Loucy (cell line): Measurements from ENCODE around the gene KPNA4.

Source experiments
- EZH2phosphoT487 ChIP-seq: fragments of 200-600 bp; IDR thresholded peaks from 2 replicates; pipeline ENCODE4 v1.6.1; 2018; ENCODE audit warnings: antibody characterized with exemption, mild to moderate bottlenecking, moderate library complexity, borderline replicate concordance
- TF ChIP-seq, protein P1 (sequence below): fragments of 200-600 bp; sonication (generic); conservative IDR thresholded peaks from 2 replicates; pipeline ENCODE4 v1.5.1; 2014; ENCODE audit warnings: mild to moderate bottlenecking, antibody characterized with exemption, low read length

DNA sequence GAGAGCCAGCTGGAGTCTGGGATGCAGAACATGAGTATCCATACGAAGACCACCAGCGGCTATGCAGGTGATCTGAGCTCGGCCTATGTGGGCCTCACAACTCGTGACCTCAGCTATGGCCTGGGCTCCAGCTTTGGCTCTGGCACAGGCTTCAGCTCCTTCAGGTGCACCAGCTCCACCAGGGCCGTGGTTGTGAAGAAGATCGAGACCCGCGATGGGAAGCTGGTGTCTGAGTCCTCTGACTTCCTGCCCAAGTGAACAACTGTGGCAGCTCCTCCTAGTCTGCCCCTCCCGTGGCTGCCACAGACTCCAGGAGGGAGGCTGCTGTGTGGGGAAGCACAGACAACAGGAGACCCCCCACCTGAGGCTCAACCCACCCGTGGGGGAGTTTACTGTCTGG lies 3.6 kb upstream of the KPNA4 start:
- TF ChIP-seq, protein P1, sequence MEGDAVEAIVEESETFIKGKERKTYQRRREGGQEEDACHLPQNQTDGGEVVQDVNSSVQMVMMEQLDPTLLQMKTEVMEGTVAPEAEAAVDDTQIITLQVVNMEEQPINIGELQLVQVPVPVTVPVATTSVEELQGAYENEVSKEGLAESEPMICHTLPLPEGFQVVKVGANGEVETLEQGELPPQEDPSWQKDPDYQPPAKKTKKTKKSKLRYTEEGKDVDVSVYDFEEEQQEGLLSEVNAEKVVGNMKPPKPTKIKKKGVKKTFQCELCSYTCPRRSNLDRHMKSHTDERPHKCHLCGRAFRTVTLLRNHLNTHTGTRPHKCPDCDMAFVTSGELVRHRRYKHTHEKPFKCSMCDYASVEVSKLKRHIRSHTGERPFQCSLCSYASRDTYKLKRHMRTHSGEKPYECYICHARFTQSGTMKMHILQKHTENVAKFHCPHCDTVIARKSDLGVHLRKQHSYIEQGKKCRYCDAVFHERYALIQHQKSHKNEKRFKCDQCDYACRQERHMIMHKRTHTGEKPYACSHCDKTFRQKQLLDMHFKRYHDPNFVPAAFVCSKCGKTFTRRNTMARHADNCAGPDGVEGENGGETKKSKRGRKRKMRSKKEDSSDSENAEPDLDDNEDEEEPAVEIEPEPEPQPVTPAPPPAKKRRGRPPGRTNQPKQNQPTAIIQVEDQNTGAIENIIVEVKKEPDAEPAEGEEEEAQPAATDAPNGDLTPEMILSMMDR = no peak
- no peak for TF ChIP-seq EZH2phosphoT487
